HG03097 (cell line): ENCODE results near the gene SLC15A4.
"Not testable (repeated sequence)": the region's sequence is repeated elsewhere in the genome, so short reads cannot be mapped to it uniquely, and the experiment has no call there.

ENCODE experiments used
- ATAC-seq: cut with Tn5 transposase; IDR thresholded peaks from one replicate; pipeline ENCODE4 v1.9.1; 2021; ENCODE audit not compliant: unreplicated experiment, low FRiP score

Gene SLC15A4

GRCh38 chr12:128823916-128824839 lies at the start of gene SLC15A4:
SLC15A4 (minus strand) TSS chr12:128823958; CDS start chr12:128823943, 15 bp downstream.
- peak; percentile 87 for ATAC-seq

DNA sequence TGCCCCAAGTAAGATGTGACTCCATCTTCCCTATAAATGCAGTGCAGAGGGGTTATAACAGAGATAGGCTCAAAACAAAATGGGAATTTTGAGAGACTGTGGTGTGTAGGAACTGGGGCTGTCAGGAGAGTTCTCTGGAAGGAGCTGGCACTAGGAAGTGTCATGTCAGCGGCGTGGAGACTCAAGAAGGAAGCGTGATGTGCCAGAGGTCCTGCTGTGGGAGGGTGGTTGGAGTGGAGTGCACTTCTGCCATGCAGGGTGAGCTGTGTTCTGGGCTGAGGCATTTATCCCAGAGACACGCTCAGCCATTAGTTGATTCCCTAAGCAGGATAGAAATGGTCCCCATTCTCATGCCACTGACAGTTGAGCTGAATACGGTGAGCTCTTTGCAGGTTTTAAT lies 48.5 kb upstream of the SLC15A4 start:
- ATAC-seq = no peak

DNA sequence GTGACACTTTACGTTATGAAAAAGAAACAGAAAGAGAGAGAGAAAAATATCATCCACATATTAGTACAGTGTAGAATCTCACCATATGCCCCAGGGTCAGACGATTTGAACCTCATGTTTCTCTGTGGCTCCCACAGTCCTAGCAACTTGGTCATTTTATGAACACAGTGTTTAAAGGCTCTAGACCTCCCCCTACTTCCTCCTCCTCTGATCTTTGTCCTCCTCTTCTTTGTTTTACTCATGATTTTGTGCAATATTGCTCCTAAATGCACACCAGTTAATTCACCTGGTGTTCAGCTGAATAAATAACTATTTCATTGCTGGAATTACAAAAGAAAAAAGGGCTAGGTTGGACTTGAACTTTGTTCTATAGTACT lies 47.7 kb upstream of the SLC15A4 start:
- ATAC-seq = no peak

DNA sequence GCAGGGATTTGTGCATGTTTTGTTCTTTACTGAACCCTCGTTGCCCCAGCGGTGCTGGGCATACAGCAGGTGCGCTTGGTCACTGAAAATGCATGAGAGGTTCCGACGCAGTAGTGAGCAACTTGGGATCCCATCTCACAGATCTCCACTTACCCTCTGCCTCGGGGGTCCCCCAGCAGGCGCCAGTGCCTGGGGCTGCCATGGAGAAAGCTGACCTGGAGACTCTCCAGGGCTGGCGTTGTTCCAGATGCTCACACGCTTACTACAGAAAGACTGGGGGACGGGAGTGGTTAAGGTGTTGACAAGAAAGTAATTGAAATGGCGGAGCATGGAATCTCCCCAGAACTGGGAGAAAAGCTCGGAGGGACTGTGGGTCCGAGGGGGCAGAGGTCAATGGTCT lies 43.7 kb upstream of the SLC15A4 start:
- ATAC-seq = no peak

- ATAC-seq = no peak
Measured at GRCh38 chr12:128864516-128865186, 40.9 kb upstream of the SLC15A4 start.

GRCh38 chr12:128863957-128864356 lies 40.2 kb upstream of the SLC15A4 start:
- no peak for ATAC-seq

GRCh38 chr12:128861226-128862016 lies 37.7 kb upstream of the SLC15A4 start:
- no peak for ATAC-seq

GRCh38 chr12:128859311-128859710 lies 35.6 kb upstream of the SLC15A4 start:
- ATAC-seq = no peak

DNA sequence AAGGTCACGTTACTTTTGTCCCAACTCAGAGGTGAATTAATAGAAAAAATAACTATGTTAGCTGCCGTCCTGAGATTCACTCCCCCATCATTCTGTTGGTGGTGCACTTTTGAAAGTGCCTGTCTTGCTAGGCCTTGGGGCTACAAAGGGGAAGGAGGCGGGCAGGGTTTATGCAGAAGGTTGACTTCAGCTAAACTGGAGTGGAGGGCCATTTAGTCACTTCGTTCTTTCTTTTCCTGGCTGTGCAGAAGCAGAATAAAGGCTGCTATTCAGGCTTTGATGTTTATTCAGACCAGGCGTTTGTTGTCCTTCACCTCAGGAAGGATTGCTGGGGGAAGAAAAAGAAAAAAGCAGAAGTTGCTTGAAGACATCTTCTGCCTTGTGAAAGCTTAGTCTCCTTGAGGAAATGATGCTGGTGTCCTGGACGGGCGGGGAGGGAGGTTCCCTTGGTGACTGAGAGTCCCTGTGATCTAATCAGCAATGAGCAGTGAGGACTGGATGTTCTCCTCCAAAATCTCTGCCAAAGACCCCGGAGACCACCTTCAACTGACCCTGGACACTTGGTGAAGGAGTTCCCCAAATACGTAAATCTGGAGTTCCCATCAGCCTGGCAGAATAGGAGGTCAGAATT lies 33.5 kb upstream of the SLC15A4 start:
- no peak for ATAC-seq

GRCh38 chr12:128856791-128857078 lies 33.0 kb upstream of the SLC15A4 start:
- ATAC-seq = no peak

DNA sequence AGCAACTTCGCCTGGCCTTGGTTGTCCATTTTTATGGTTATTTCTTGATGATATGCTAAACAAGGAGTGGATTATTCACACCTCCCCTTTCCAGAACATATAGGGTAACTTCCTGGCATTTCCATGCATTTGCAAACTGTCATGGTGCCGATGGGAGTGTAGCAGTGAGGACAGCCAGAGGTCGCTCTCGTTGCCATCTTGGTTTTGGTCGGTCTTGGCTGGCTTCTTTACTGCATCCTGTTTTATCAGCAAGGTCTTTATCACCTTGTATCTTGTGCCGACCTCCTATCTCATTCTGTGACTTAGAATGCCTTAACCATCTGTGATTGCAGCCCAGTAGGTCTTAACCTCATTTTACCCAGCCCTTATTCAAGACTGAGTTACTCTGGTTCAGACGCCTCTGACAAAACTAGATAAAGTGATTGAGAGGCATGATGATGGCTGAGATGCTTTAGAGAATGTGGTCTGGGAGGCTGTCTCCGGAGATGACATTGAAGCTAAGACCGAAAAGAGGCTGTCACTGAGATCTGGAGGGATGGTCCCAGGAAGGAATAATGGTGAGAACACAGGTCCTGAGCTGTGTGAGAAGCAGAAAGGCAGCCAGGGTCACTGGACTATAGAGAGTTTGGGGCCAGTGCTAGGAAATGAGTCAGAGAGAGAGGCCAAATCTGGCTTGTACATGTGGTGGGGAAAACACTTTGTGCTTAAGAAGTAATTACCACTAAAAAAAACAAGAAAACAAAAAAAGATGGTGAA lies 32.5 kb upstream of the SLC15A4 start:
- ATAC-seq = no peak

DNA sequence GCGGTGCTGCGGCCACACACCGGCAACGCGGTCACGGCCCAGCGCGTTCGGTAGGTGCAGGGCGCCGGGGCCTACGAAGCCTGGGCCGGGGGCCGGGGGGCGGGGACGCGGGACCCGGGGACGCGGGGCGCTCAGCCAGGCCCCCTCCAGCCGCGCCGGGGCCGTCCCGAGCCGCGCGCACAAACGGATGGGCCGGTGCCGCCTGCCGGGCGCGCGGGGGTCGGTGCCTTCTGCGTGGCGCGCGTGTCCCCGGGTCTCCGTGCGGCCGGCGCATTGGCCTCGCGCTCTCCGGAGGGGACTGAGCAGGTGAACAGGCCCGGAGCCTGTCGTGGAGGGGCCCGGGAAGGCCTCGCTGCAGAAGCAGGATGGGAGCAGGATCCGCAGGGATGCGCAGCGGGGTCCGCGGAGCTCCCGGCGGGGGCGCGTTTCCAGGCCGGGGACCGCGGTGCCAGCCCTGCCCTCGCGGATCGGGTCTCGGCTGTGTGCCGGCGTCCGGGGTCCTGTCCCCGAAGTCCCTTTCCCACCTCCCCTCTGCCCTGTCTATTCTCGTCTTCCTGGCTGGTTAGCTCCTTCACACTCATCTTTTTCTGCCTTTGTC lies 29.9 kb upstream of the SLC15A4 start:
- ATAC-seq = no peak

GRCh38 chr12:128852885-128853599 lies 29.3 kb upstream of the SLC15A4 start, which contains the start of gene GLT1D1:
GLT1D1 (plus strand) TSS chr12:128853478; CDS start chr12:128853582, 104 bp downstream.
- no peak for ATAC-seq

DNA sequence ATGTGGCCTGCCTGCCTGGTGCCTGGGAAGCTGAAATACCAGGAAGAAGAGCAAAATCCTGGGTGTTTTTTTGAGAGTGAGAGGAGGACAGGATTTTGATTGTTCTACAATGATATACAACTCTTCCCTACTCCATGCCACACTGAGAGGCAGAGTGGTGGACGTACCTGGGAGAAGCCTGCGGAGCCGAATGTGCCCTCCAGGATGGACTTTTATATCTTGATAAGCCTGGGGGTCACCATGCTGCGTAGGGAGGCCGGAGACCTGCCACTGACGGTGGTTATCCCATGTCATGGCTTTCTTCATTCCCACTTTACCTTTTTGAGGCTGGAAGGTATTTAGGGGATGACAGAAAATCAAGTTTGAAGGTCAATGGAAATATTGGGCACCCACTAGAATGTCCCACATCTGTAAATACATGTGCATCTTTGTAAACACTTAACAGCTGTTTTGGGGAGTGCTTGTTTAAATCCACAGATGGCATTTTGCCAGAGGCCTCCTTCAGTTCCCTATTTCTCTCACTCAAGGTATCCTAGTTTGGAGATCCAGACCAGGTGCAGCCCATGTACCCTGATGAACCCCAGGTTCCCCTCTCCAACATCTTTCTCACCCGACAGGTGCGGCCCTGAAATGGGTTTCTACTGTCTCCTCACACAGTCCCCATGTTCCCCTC lies 28.4 kb upstream of the SLC15A4 start:
- ATAC-seq = no peak

GRCh38 chr12:128851429-128851828 lies 27.7 kb upstream of the SLC15A4 start:
- ATAC-seq = not testable (repeated sequence)

DNA sequence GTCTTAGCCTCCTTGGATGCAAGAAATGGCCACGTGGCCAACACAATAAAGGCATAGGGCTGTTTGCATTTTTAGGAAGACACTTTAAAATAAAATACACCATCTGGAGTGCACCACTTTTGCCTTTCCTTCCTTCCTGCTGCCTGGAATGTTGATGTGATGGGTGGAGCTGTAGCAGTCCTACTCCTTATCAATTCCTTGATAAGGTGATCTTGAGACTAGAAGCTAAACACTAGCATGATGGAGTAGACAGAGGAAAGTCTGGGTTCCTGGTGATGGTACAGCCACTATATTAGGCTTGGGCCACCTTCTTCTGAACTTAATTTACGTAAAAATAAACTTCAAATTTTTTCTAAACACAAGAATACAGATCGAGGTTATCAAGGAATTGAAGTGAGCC lies 26.6 kb upstream of the SLC15A4 start:
- ATAC-seq = no peak

GRCh38 chr12:128849806-128850205 lies 26.0 kb upstream of the SLC15A4 start:
- not testable (repeated sequence) for ATAC-seq

GRCh38 chr12:128848371-128848770 lies 24.6 kb upstream of the SLC15A4 start:
- no peak for ATAC-seq
